H1 (cell line): ENCODE measurements around the gene PRKD3. TPM values are rescaled to one million over a fixed set of nuclear protein-coding genes. Genes with fewer than 3 reads are reported as not detected.

Source experiments
- CTCF ChIA-PET: fragments of 300-600 bp; sonication (Branson Sonifier 250); formaldehyde crosslinking; loops from one replicate; lab custom pipeline; 2021; ENCODE audit not compliant: partially characterized antibody; lab: Charles Lee
- POLR2A ChIA-PET: fragments of 300-600 bp; sonication (Branson Sonifier 250); formaldehyde crosslinking; loops from one replicate; lab custom pipeline; 2021; ENCODE audit warnings: inconsistent platforms; ENCODE audit not compliant: partially characterized antibody; lab: Charles Lee
- DNase-seq, 2 experiments: peaks; one replicate each; pipeline versions ENCODE4 v3.0.0 to v3.0.0-alpha.2; 2010 to 2022; ENCODE audit warnings: low spot score in 2 of 2, low read depth in 1 of 2, mixed read lengths in 1 of 2
- FAIRE-seq: peaks from 2 replicates; lab custom pipeline; 2011; peaks lifted over from hg19 to GRCh38; lab: Jason Lieb, UNC
- H2AFZ ChIP-seq: 2 replicates; pipeline ENCODE4 v1.8.1; 2012; ENCODE audit warnings: low read length, inconsistent platforms
- H2AK5ac ChIP-seq: 2 replicates; pipeline ENCODE4 v1.6.1; 2013; ENCODE audit warnings: low read depth, low read length
- H2BK120ac ChIP-seq: replicated peaks from 2 replicates; pipeline ENCODE3; 2013; ENCODE audit warnings: low read depth, low read length, inconsistent platforms
- H2BK12ac ChIP-seq: 2 replicates; pipeline ENCODE4 v1.6.1; 2013; ENCODE audit warnings: low read depth, low read length
- H2BK15ac ChIP-seq: 2 replicates; pipeline ENCODE4 v1.6.1; 2013; ENCODE audit warnings: low read length
- H2BK20ac ChIP-seq: 2 replicates; pipeline ENCODE4 v1.6.1; 2013; ENCODE audit warnings: low read length
- H2BK5ac ChIP-seq: 2 replicates; pipeline ENCODE4 v1.6.1; 2013; ENCODE audit warnings: low read depth, low read length
- H3K14ac ChIP-seq: 2 replicates; pipeline ENCODE4 v1.6.1; 2013; ENCODE audit warnings: inconsistent platforms; ENCODE audit not compliant: insufficient read length
- H3K18ac ChIP-seq: 2 replicates; pipeline ENCODE4 v1.6.1; 2013; ENCODE audit warnings: low read length; ENCODE audit errors: extremely low read depth
- H3K23ac ChIP-seq: 2 replicates; pipeline ENCODE4 v1.6.1; 2013; ENCODE audit warnings: inconsistent platforms; ENCODE audit not compliant: insufficient read length
- H3K23me2 ChIP-seq: 2 replicates; pipeline ENCODE4 v1.6.1; 2013; ENCODE audit warnings: low read depth, low read length
- H3K27ac ChIP-seq: 2 replicates; pipeline ENCODE4 v1.6.1; 2011; ENCODE audit warnings: low read depth, low read length, inconsistent platforms
- H3K27me3 ChIP-seq, 4 experiments: replicated peaks in 1 of 4; 1 replicate in 1 of 4; 2 replicates in 3 of 4; pipeline versions ENCODE4 v1.6.1 to v1.8.1; 2011 to 2013; ENCODE audit warnings: low read length in 3 of 4, mild to moderate bottlenecking in 3 of 4, inconsistent platforms in 2 of 4, mixed read lengths in 2 of 4, moderate library complexity in 1 of 4; ENCODE audit not compliant: control insufficient read depth in 3 of 4, insufficient read depth in 3 of 4; ENCODE audit errors: extremely low read depth in 1 of 4
- H3K36me3 ChIP-seq, 4 experiments: 2 replicates each; pipeline versions ENCODE4 v1.6.1 to v1.8.1; 2011 to 2013; ENCODE audit warnings: mild to moderate bottlenecking in 4 of 4, low read length in 3 of 4, moderate library complexity in 2 of 4, control low read depth in 1 of 4, inconsistent platforms in 1 of 4; ENCODE audit not compliant: insufficient read depth in 4 of 4, control insufficient read depth in 2 of 4
- H3K4ac ChIP-seq: replicated peaks from 2 replicates; pipeline ENCODE3; 2013; ENCODE audit warnings: low read length, low read depth, mixed read lengths, inconsistent platforms; ENCODE audit not compliant: insufficient read length
- H3K4me1 ChIP-seq, 4 experiments: replicated peaks in 1 of 4; 1 replicate in 1 of 4; 2 replicates in 3 of 4; pipeline versions ENCODE4 v1.6.1 to v1.8.1; 2011 to 2013; ENCODE audit warnings: low read length in 3 of 4, inconsistent platforms in 2 of 4, mixed read lengths in 1 of 4; ENCODE audit not compliant: insufficient read depth in 4 of 4, control insufficient read depth in 3 of 4
- H3K4me2 ChIP-seq, 2 experiments: 2 replicates each; pipeline versions ENCODE4 v1.6.1 to v1.8.1; 2011 to 2013; ENCODE audit warnings: low read depth in 2 of 2, low read length in 2 of 2, control low read depth in 1 of 2, inconsistent platforms in 1 of 2, mild to moderate bottlenecking in 1 of 2; ENCODE audit not compliant: insufficient read depth in 1 of 2
- H3K4me3 ChIP-seq, 4 experiments: fragments of 200-600, 300-600 bp in 1 of 4; sonication (generic), shearing (Covaris generic), sonication (Bioruptor Twin) in 1 of 4; 2 replicates each; pipeline versions ENCODE4 v1.5.1 to v1.8.1; 2011 to 2016; ENCODE audit warnings: low read length in 4 of 4, low read depth in 3 of 4, control low read depth in 2 of 4, inconsistent platforms in 2 of 4, mild to moderate bottlenecking in 2 of 4, mixed read lengths in 1 of 4, moderate library complexity in 1 of 4; ENCODE audit not compliant: insufficient read depth in 2 of 4; ENCODE audit errors: extremely low read depth in 1 of 4
- H3K56ac ChIP-seq: replicated peaks from 2 replicates; pipeline ENCODE3; 2013; ENCODE audit warnings: low read depth, mild to moderate bottlenecking, mixed read lengths, low read length, inconsistent platforms; ENCODE audit not compliant: insufficient read length
- H3K79me1 ChIP-seq: 2 replicates; pipeline ENCODE4 v1.6.1; 2013; ENCODE audit warnings: low read depth, low read length, control low read depth
- H3K79me2 ChIP-seq, 2 experiments: 2 replicates each; pipeline versions ENCODE4 v1.6.1 to v1.8.1; 2012 to 2013; ENCODE audit warnings: low read length in 2 of 2, mild to moderate bottlenecking in 2 of 2, inconsistent platforms in 1 of 2; ENCODE audit not compliant: insufficient read depth in 2 of 2, control insufficient read depth in 1 of 2
- H3K9ac ChIP-seq, 4 experiments: replicated peaks in 1 of 4; 1 replicate in 1 of 4; 2 replicates in 3 of 4; pipeline versions ENCODE4 v1.6.1 to v1.8.1; 2011 to 2013; ENCODE audit warnings: low read depth in 3 of 4, low read length in 3 of 4, control low read depth in 2 of 4, mild to moderate bottlenecking in 2 of 4, moderate library complexity in 2 of 4, inconsistent platforms in 1 of 4; ENCODE audit errors: extremely low read depth in 1 of 4
- H3K9me3 ChIP-seq, 2 experiments: 2 replicates each; pipeline versions ENCODE4 v1.6.1 to v1.8.1; 2012 to 2013; ENCODE audit warnings: mild to moderate bottlenecking in 2 of 2, moderate library complexity in 2 of 2, control low read depth in 1 of 2, inconsistent platforms in 1 of 2, low read depth in 1 of 2, low read length in 1 of 2, mixed read lengths in 1 of 2; ENCODE audit not compliant: insufficient read depth in 2 of 2
- H4K20me1 ChIP-seq, 2 experiments: replicated peaks in 1 of 2; 2 replicates each; pipeline versions ENCODE3 to v1.8.1; 2011 to 2013; ENCODE audit warnings: inconsistent platforms in 2 of 2, low read length in 2 of 2, mild to moderate bottlenecking in 1 of 2; ENCODE audit not compliant: insufficient read depth in 2 of 2, control insufficient read depth in 1 of 2
- H4K5ac ChIP-seq: 2 replicates; pipeline ENCODE4 v1.6.1; 2013; ENCODE audit warnings: low read length, low read depth, mixed read lengths, inconsistent platforms; ENCODE audit not compliant: insufficient read length
- H4K8ac ChIP-seq: 2 replicates; pipeline ENCODE4 v1.8.0; 2013; ENCODE audit warnings: mild to moderate bottlenecking, moderate library complexity, low read length, inconsistent platforms; ENCODE audit not compliant: insufficient read depth; ENCODE audit errors: extremely low read depth
- H4K91ac ChIP-seq: replicated peaks from 2 replicates; pipeline ENCODE3; 2013; ENCODE audit warnings: low read length, mixed read lengths, inconsistent platforms; ENCODE audit not compliant: insufficient read length
- CTBP2 ChIP-seq: IDR thresholded peaks from 2 replicates; pipeline ENCODE4 v1.7.0; 2011; ENCODE audit warnings: borderline replicate concordance, mild to moderate bottlenecking, moderate library complexity, mixed read lengths, low read length; ENCODE audit not compliant: insufficient read depth, insufficient read length
- EP300 ChIP-seq, 2 experiments: IDR thresholded peaks; 1 replicate in 1 of 2; 2 replicates in 1 of 2; pipeline ENCODE4 v1.6.1; 2011 to 2012; ENCODE audit warnings: low read depth in 2 of 2, low read length in 2 of 2, mild to moderate bottlenecking in 2 of 2, borderline replicate concordance in 1 of 2, inconsistent platforms in 1 of 2, moderate library complexity in 1 of 2
- HDAC2 ChIP-seq, 2 experiments: fragments of 300-600 bp in 1 of 2; sonication (generic) in 1 of 2; IDR thresholded peaks; 2 replicates each; pipeline ENCODE4 v1.6.1; 2011 to 2012; ENCODE audit warnings: low read depth in 2 of 2, low read length in 2 of 2, mild to moderate bottlenecking in 2 of 2, moderate library complexity in 2 of 2, borderline replicate concordance in 1 of 2, inconsistent platforms in 1 of 2
- MAFK ChIP-seq: IDR thresholded peaks from 2 replicates; pipeline ENCODE4 v1.6.1; 2012; ENCODE audit warnings: low read depth, mild to moderate bottlenecking, improper control_type of control experiment, low read length
- NRF1 ChIP-seq: IDR thresholded peaks from 2 replicates; pipeline ENCODE4 v1.6.1; 2011; ENCODE audit warnings: mild to moderate bottlenecking, low read depth, low read length, improper control_type of control experiment
- SIRT6 ChIP-seq: IDR thresholded peaks from one replicate; pipeline ENCODE4 v1.7.1; 2012; ENCODE audit warnings: low read length, inconsistent platforms
- SRF ChIP-seq: IDR thresholded peaks from 2 replicates; pipeline ENCODE4 v1.6.1; 2011; ENCODE audit warnings: mild to moderate bottlenecking, low read depth, low read length, moderate library complexity
- SUZ12 ChIP-seq: fragments of 200-600 bp; sonication (generic); IDR thresholded peaks from 2 replicates; pipeline ENCODE4 v1.6.1; 2012; ENCODE audit warnings: mild to moderate bottlenecking, inconsistent platforms, low read length, moderate library complexity, mixed read lengths
- WGBS, 2 experiments: shearing (Covaris generic) in 1 of 2; methylation state at CpG; one replicate each; pipeline versions ENCODE4 v1.1.6 to v1.1.7; 2013 to 2015; ENCODE audit warnings: low lambda C conversion rate in 2 of 2, mixed read lengths in 2 of 2, inconsistent platforms in 1 of 2, low coverage in 1 of 2, missing lambda C conversion rate in 1 of 2; ENCODE audit not compliant: insufficient replicate concordance in 2 of 2, insufficient coverage in 1 of 2, insufficient read length in 1 of 2; ENCODE audit errors: extremely low coverage in 1 of 2, missing lambda C conversion rate in 1 of 2; 5-methylcytosine and 5-hydroxymethylcytosine counted together
- polyA plus RNA-seq, 7 experiments: library from polyadenylated mRNA; depleted of rRNA in 3 of 7; stranded (reverse) in 5 of 7; unstranded in 2 of 7; fragments of >200 nt in 5 of 7; fragments of 200-250 nt in 2 of 7; gene quantifications; 1 replicate in 5 of 7; 2 replicates in 1 of 7; 4 replicates in 1 of 7; pipeline versions ENCODE4 v1.2.1 to v1.2.3, GENCODE V29; 2011 to 2013; ENCODE audit warnings: missing spikeins in 2 of 7, mixed read lengths in 2 of 7
- total RNA-seq: library from RNA; stranded (reverse); fragmentation: NEBNext Ultra II Directional; extraction: Animal tissue kit (Norgen Biotek cat#: 25700); gene quantifications from 2 replicates; pipeline ENCODE4 v1.2.1, GENCODE V29; 2021
- TF ChIP-seq, protein P1 (sequence below): IDR thresholded peaks from 2 replicates; pipeline ENCODE4 v1.6.1; 2011; ENCODE audit warnings: low read depth, mild to moderate bottlenecking, low read length; ENCODE audit not compliant: insufficient read depth

Gene PRKD3
- total and polyA plus RNA-seq, 2 of the 8 experiments (the other 6 are each of a cell fraction or from before 2014, with no cell fraction given): 12.0 to 63.3 TPM

DNA sequence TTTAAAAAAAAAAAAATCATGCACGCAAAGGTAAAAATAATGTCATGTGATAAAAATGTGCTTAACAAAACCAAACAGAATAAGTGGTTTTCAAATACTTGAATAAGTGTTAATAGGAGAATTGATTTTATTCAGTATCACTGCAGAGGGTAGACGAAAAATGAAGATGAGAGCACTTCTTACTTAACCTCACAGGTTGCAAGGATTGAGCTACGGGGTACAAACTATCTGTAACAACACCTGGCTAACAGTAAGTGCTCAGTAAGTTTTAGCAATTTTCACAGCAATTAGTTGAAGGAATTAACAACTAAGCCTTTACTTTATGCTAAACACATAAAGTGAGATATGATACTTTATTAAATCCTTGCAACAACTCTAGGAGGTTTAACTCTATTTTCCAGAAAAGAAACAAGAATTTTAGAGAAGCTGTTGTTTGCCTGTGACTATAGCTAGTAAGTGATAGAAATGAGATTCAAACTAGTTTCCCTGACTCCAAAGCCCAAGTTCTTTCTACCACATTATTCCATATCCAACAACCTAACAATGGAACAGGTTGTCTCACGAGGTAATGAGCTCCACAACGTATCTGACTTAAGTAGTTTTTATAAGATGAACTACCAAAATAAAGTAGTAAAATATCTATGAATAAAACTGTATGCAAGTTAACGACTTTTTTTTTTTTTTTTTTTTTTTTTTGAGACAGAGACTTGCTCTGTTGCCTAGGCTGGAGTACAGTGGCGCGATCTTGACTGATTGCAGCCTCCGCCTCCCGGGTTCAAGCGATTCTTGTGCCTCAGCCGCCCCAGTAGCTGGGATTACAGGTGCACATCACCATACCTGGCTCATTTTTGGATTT lies 4.7 kb downstream of the PRKD3 start:
- Histone ChIP-seq H3K4ac (no peak overlapping the region), H2AK5ac (no peak overlapping the region), H2BK12ac (no peak overlapping the region), H3K4me3 (no peak overlapping the region), H4K20me1 (peaks cover 2 to 4% of the 10 kb centered on the region in 2 experiments), H2BK5ac (no peak overlapping the region), H3K79me1 (no peaks in the 10 kb centered on the region; the same call in 1 of the 2 replicates), H3K36me3 (peaks cover 0 to 5% (median 0%) of the 10 kb centered on the region in 4 experiments; a peak in 2 of 8 replicates), H2BK15ac (no peak overlapping the region), H4K91ac (no peak overlapping the region), H3K4me2 (no peak overlapping the region), H3K23ac (no peak overlapping the region), H4K5ac (no peak overlapping the region), H3K56ac (no peak overlapping the region), H2BK120ac (no peak overlapping the region), H3K23me2 (peaks cover 8% of the 10 kb centered on the region), H2AFZ (no peak overlapping the region), H3K18ac (no peak overlapping the region), H3K4me1 (peaks cover 0 to 3% (median 1%) of the 10 kb centered on the region in 4 experiments; a peak in 6 of 7 replicates), H3K14ac (no peak overlapping the region), H3K27me3 (peaks cover 0 to 3% (median 2%) of the 10 kb centered on the region in 4 experiments; a peak in 4 of 7 replicates), H3K27ac (no peak overlapping the region), H2BK20ac (no peak overlapping the region), H4K8ac (no peak overlapping the region), H3K9ac (no peak overlapping the region), H3K9me3 (no peaks in the 10 kb centered on the region), H3K79me2 (peaks cover 4 to 88% of the 10 kb centered on the region in 2 experiments; a peak in 3 of 4 replicates)
- TF ChIP-seq EP300 (IDR thresholded peaks at IDR 0.05; ENCODE audit: borderline replicate concordance in 1 of 2, low read depth in 2 of 2, low read length in 2 of 2) (no peak), NRF1 (no peak), SRF (no peak), HDAC2 (IDR thresholded peaks at IDR 0.05; ENCODE audit: borderline replicate concordance in 1 of 2, low read depth in 2 of 2, low read length in 2 of 2) (no peak), SIRT6 (no peak), CTBP2 (no peak), MAFK (no peak), SUZ12 (no peak)
- TF ChIP-seq, protein P1, sequence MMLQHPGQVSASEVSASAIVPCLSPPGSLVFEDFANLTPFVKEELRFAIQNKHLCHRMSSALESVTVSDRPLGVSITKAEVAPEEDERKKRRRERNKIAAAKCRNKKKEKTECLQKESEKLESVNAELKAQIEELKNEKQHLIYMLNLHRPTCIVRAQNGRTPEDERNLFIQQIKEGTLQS: no peak
- DNase-seq: no peak
- no peak for FAIRE-seq
- 91% methylated on average over 10 of the region's 12 CpGs; no CpG with 5 or more reads in 1 of the 2 experiments for WGBS, 2 experiments
- POLR2A ChIA-PET: interaction anchor here (0.8 to 1.3 kb wide), 2 partner anchors 10 to 57 kb away, joined by 3 read pairs; no protein-coding TSS in a partner anchor
- CTCF ChIA-PET: no interaction called here
